SIG-M5 treated with dmso at 0.1 percent for 504 hours (cell line): ENCODE measurements around the gene GRIN3A.

Experiments used
- DNase-seq: peaks from one replicate; lab custom pipeline; 2025; ENCODE audit not compliant: unreplicated experiment; lab: John Stamatoyannopoulos, UW

Gene GRIN3A

DNA sequence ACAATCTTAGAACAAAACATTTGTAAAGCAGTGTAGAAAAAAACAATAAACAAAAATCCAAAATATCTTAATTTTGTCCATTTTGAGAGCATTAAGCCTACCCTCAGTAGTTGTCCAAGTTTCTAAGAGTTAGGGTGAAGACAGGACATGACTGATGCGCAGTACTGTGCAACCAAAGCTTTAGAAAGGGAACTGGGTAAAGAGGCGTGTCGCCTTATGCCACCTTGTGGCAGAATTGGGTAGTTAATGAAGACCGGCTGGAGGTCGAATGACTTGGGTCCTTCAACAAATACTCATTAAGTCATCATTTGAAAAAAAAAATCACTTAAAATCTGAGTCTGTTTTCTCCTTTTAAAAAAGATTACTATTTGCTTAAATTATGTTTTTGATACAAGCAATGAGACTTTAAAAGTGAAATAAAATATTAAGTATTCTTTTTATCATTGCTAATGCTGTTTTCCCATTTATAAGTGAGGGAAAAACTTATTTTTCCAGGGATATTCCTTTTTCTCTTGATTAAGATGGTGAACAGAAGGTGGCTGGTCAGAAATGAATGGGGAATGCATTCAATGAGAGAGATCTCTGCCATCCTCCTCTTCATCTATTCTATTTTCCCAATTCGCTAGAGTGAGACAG lies 208.3 kb downstream of the GRIN3A start:
- peak; percentile 79 for DNase-seq

DNA sequence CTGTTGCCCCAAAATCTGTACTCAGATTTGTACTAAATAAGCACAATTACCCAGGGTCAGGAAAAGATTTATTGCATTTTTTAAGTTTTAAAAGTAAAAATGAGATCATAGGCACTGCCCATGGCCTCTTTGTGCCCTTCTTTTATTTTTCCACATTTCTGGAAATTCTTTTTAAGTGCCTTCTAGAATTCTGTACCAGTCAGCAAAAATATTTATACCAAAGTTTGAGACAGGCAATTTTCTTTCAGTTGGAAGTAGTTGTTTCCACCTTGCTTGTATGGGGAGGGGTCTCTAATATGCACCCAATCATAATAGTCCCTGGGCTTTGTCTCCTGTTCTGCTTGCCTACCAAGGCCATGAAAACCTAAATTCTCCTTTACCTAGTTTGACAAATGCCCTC lies 210.4 kb downstream of the GRIN3A start:
- DNase-seq = no peak

DNA sequence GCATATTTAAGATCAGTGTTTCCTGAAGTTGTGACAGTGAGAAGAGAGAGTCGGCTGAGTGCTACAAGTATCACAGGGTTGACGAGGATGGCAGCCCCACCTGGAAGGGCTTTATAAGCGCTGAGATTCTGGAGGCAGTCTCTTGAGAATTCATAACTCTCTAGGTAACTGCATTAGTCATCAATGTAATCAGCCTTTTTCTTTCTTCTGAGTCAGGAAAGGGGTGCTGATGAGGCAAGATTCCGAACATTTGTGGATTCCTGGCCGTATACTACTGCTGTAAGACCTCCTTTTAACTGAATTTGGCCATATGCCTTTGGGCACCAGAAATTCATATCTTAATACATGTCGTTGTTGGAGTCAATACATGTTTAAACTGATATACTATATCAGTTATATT lies 211.4 kb downstream of the GRIN3A start:
- no peak for DNase-seq

DNA sequence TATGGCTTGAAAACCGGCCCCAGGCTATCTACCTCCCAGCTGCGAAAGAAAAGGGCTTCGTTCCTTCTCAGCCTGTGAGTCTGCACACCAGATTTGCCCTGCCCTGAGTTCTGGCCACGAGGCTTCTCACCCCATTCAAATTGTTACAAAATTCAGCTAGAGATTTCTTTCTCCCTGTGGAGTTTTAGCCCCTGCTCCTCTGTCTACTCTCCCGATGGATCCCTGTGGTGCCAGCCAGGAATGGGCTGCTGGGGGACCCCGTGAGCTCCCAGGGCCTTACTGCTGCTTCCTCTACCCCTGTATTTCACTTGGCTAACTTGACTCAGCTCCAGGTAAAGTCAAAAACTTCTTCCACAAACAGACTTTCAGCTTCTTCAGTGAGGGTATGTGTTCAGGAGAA lies 214.1 kb downstream of the GRIN3A start:
- no peak for DNase-seq
